LNCaP clone FGC (cell line): Measurements from ENCODE around the gene HDAC1.

Source experiments
- DNase-seq: peaks from one replicate; pipeline ENCODE4 v3.0.0-alpha.2; 2011; ENCODE audit warnings: low read depth
- H3K4me3 ChIP-seq: 2 replicates; pipeline ENCODE4 v1.5.1; 2011; ENCODE audit warnings: mild to moderate bottlenecking, low read depth, low read length, control low read depth
- CTCF ChIP-seq: IDR thresholded peaks from 2 replicates; pipeline ENCODE4 v1.5.1; 2012; ENCODE audit warnings: mild to moderate bottlenecking; ENCODE audit not compliant: control insufficient read depth, insufficient read depth; ENCODE audit errors: extremely low read depth

Gene HDAC1

GRCh38 chr1:32266921-32267591, 24.8 kb upstream of the HDAC1 start:
- H3K4me3 ChIP-seq = no peak overlapping the region
- TF ChIP-seq CTCF = no peak
- no peak for DNase-seq

GRCh38 chr1:32269744-32270143, 22.1 kb upstream of the HDAC1 start:
- H3K4me3 ChIP-seq = no peak overlapping the region
- no peak for DNase-seq
- no peak for TF ChIP-seq CTCF

GRCh38 chr1:32272557-32273390, 19.1 kb upstream of the HDAC1 start:
- H3K4me3 ChIP-seq = no peak overlapping the region
- no peak for TF ChIP-seq CTCF
- no peak for DNase-seq

- no peak overlapping the region for H3K4me3 ChIP-seq
- no peak for DNase-seq
- no peak for TF ChIP-seq CTCF
Measured at GRCh38 chr1:32273391-32274208, 18.3 kb upstream of the HDAC1 start.

GRCh38 chr1:32274646-32275340, 17.1 kb upstream of the HDAC1 start:
- DNase-seq = no peak
- no peak for TF ChIP-seq CTCF
- no peak overlapping the region for H3K4me3 ChIP-seq

GRCh38 chr1:32275424-32275823, 16.5 kb upstream of the HDAC1 start:
- no peak for DNase-seq
- TF ChIP-seq CTCF = no peak
- no peak overlapping the region for H3K4me3 ChIP-seq
